Measurements from ENCODE around the gene TMEM255B.

TMEM255B gene

GRCh38 chr13:113849546-113849945, 90.5 kb downstream of the TMEM255B start:
- H3K79me2 ChIP-seq (ENCODE audit: insufficient read depth, low read depth) = no peaks in the 10 kb centered on the region
- H3K27ac ChIP-seq = no peak overlapping the region
- no peaks in the 10 kb centered on the region for H3K27me3 ChIP-seq (ENCODE audit: insufficient read depth, low read depth)

GRCh38 chr13:113849981-113850721, 91.1 kb downstream of the TMEM255B start:
- H3K27ac ChIP-seq = no peak overlapping the region
- TF ChIP-seq CTCF (conservative IDR thresholded peaks at IDR 0.05; ENCODE audit: low read depth, low read length) = no peak
- H3K4me2 ChIP-seq = no peak overlapping the region
- H4K20me1 ChIP-seq (ENCODE audit: insufficient read depth) = no peaks in the 10 kb centered on the region
- H3K36me3 ChIP-seq (ENCODE audit: insufficient read depth) = no peaks in the 10 kb centered on the region
- H3K27me3 ChIP-seq (ENCODE audit: insufficient read depth, low read depth) = no peaks in the 10 kb centered on the region
- H3K4me1 ChIP-seq (ENCODE audit: low read depth, poor library complexity, severe bottlenecking) = no peaks in the 10 kb centered on the region
- H3K4me3 ChIP-seq (IDR thresholded peaks at IDR 0.05; ENCODE audit: insufficient read depth, low read depth, low read length) = no peak overlapping the region
- no peak overlapping the region for H3K9ac ChIP-seq
- H3K79me2 ChIP-seq (ENCODE audit: insufficient read depth, low read depth) = no peaks in the 10 kb centered on the region
- no peak overlapping the region for H2AFZ ChIP-seq (ENCODE audit: low read depth)

More at GRCh38 chr13:113849546-113849945, 90.5 kb downstream of the TMEM255B start:
- no peak overlapping the region for H3K4me2 ChIP-seq
- no peaks in the 10 kb centered on the region for H3K4me1 ChIP-seq (ENCODE audit: low read depth, poor library complexity, severe bottlenecking)
- no peaks in the 10 kb centered on the region for H3K36me3 ChIP-seq (ENCODE audit: insufficient read depth)
- no peak for TF ChIP-seq CTCF (conservative IDR thresholded peaks at IDR 0.05; ENCODE audit: low read depth, low read length)
- H2AFZ ChIP-seq (ENCODE audit: low read depth) = no peak overlapping the region
- H4K20me1 ChIP-seq (ENCODE audit: insufficient read depth) = no peaks in the 10 kb centered on the region
- H3K9ac ChIP-seq = no peak overlapping the region
- H3K4me3 ChIP-seq (IDR thresholded peaks at IDR 0.05; ENCODE audit: insufficient read depth, low read depth, low read length) = no peak overlapping the region

DNA sequence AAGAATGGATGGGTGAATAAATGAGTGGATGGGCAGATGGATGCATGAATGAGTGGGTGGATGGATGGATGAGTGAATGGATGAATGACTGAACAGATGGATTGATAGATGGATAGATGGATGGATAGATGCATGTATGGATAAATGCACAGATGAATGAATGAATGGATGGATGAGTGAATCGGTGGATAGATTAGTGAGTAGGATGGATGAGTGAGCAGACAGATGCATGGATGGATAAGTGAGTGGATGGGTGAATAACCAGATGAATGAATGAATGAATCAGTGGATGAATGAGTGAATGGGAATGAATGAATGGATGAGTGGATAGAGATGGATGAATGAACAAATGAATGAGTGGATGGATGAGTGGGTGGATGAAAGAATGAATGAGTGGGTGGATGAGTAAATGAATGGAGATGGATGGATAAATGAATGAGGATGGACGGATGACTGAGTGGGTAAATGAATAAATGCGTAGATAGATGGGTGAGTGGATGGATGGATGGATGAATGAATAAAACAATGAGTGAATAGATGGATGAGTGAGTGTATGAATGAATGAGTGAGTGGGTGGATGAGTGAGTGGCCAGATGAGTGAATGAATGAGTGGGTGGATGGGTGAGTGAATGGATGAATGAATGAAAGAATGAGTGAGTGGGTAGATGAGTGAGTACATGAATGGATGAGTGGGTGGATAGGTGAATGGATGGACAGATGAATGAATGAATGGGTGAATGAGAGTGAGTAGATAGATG, 91.9 kb downstream of the TMEM255B start:
- H3K4me3 ChIP-seq (IDR thresholded peaks at IDR 0.05; ENCODE audit: insufficient read depth, low read depth, low read length) = no peak overlapping the region
- no peak overlapping the region for H3K4me2 ChIP-seq
- H3K27ac ChIP-seq = no peak overlapping the region
- H3K9ac ChIP-seq = no peak overlapping the region
- TF ChIP-seq CTCF (conservative IDR thresholded peaks at IDR 0.05; ENCODE audit: low read depth, low read length) = no peak
- no peaks in the 10 kb centered on the region for H4K20me1 ChIP-seq (ENCODE audit: insufficient read depth)
- no peaks in the 10 kb centered on the region for H3K36me3 ChIP-seq (ENCODE audit: insufficient read depth)
- H3K4me1 ChIP-seq (ENCODE audit: low read depth, poor library complexity, severe bottlenecking) = no peaks in the 10 kb centered on the region
- no peak overlapping the region for H2AFZ ChIP-seq (ENCODE audit: low read depth)
- H3K79me2 ChIP-seq (ENCODE audit: insufficient read depth, low read depth) = no peaks in the 10 kb centered on the region
- H3K27me3 ChIP-seq (ENCODE audit: insufficient read depth, low read depth) = no peaks in the 10 kb centered on the region

DNA sequence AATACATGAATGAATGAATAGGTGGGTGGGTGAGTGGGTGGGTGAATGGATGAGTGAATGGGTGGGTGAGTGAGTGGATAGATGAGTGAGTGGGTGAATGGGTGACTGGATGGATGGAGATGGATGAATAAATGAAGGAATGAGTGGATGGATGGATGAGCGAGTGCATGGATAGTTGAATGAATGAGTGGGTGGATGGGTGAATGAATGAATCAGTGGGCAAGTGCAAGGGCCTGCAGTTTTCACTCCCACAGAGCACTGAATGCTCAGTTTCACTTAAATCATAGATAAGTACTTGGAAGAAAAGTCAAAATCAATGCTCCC, 92.4 kb downstream of the TMEM255B start:
- no peak overlapping the region for H3K27ac ChIP-seq
- TF ChIP-seq CTCF (conservative IDR thresholded peaks at IDR 0.05; ENCODE audit: low read depth, low read length) = no peak
- no peak overlapping the region for H3K4me2 ChIP-seq
- no peaks in the 10 kb centered on the region for H4K20me1 ChIP-seq (ENCODE audit: insufficient read depth)
- no peak overlapping the region for H3K9ac ChIP-seq
- no peak overlapping the region for H2AFZ ChIP-seq (ENCODE audit: low read depth)
- no peak overlapping the region for H3K4me3 ChIP-seq (IDR thresholded peaks at IDR 0.05; ENCODE audit: insufficient read depth, low read depth, low read length)
- H3K79me2 ChIP-seq (ENCODE audit: insufficient read depth, low read depth) = no peaks in the 10 kb centered on the region
- no peaks in the 10 kb centered on the region for H3K36me3 ChIP-seq (ENCODE audit: insufficient read depth)
- no peaks in the 10 kb centered on the region for H3K27me3 ChIP-seq (ENCODE audit: insufficient read depth, low read depth)
- H3K4me1 ChIP-seq (ENCODE audit: low read depth, poor library complexity, severe bottlenecking) = no peaks in the 10 kb centered on the region

All from KMS-11 (cell line).